Cardiac atrium fibroblast (primary cell): ENCODE results near the gene GDI1. TPM values are rescaled to one million over a fixed set of nuclear protein-coding genes. Genes with fewer than 3 reads are reported as not detected.

Experiments used
- total RNA-seq: library from RNA; depleted of rRNA; stranded (reverse); fragments of >200 nt; gene quantifications from 2 replicates; pipeline ENCODE4 v1.2.3, GENCODE V29; 2015

Gene GDI1
- total RNA-seq: 131 TPM in 2 replicates

DNA sequence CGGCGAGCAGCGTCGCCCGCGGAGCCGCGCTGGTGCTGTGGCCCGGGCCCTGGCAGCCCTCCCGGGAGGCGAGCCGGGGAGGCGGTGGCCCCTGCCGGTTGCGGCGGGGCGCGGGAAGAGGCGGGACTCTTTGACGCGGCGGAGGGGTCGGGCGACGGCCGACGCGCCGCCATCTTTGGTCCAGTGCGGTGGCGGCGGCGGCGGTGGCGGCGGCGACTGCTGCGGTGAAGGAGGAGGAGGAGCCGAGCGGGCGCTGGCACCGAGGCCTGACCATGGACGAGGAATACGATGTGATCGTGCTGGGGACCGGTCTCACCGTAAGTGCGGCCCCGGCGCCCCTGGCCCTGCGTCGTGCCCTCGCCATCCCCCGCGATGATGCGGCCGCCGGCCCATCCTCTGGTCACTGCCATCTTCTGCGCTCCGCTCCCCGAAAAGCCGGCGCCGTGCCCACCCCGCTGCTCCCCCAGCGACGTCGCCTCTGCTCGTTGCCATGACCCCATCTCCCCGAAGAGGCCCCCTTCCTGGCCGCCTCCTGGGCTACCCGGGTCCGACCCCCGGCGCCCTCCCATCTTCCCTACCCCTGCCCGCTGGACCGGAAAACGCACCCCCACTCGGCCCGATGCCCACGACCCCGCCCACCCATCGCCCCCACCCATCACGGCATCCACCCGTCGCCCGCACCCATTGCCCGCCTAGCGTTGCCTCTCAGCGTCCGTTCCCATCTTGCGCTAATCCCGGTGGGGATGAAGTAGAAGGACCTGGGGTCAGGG, at the start of gene GDI1:
TSS of gene GDI1 (plus strand) at position 172 of the 770 bp plus-strand sequence. CDS start at position 273, 101 bp downstream.

DNA sequence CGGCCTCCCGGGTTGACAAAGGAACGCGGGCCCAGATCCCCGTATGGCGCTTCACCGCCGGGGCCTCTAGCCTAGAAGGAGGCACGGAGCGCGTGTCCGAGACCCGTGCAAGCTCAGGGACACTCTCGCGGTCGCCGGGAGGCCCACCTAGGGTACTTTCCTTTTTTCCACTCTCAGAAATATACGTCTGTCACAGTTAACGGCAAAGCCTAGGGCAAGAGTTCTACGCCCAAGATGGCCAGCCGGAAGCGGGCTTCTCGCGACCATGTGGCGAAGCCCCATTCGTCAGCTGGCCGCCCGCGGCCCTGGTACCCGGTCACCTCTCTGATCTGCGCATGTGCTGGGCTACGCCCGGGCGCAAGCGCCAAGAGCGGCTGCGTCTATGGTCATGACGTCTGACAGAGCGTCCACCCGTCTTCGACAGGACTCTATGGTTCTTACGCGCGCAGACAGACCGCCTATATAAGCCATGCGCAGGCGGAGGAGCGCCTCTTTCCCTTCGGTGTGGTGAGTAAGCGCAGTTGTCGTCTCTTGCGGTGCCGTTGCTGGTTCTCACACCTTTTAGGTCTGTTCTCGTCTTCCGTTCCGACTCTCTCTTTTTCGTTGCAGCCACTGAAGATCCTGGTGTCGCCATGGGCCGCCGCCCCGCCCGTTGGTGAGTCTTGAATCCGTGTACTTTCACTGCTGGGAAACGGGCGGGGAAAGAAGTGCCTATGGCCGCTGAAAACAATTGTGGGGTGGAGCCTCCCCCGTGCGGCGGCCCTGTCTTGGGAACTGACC, 38.9 kb upstream of the GDI1 start, which contains the start of gene RPL10:
TSS of gene RPL10 (plus strand) at position 490 of the 780 bp plus-strand sequence. CDS start at position 633, 143 bp downstream.

DNA sequence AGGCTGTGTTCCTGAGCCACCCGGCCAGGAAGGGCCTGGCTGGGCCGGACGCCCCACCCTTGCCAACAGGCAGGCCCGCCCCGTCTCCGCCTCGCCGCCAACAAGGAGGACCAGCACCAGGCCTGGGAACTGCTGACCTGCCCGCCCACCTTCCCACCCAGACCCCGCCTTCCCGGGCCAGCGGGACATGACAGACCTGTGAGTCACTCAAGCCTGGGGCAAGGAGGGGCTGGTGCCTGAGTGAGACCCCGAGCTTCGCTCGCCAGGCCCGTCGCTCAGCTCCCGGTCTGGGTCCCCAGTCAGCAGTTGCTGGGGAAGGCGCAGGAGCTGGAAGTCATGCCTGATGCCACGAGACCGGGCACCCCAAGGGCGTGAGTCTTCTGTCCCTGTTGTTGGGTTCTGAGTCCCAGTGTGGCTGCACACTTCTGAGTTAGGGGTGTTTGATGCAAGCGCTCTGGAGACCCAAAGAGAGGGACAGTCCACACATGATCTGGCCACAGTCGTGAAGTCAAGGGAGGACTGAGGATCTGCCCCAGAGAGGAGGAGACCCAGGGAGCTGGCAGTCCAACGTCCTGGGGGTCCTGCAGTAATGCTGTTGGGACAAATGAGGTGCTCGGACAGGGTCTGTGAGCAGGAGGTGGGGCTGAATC, 27.6 kb upstream of the GDI1 start, which contains the start of gene DNASE1L1:
TSS of gene DNASE1L1 (minus strand) at position 33 of the 650 bp plus-strand sequence. CDS start 3,686 bp downstream, outside the sequence.

DNA sequence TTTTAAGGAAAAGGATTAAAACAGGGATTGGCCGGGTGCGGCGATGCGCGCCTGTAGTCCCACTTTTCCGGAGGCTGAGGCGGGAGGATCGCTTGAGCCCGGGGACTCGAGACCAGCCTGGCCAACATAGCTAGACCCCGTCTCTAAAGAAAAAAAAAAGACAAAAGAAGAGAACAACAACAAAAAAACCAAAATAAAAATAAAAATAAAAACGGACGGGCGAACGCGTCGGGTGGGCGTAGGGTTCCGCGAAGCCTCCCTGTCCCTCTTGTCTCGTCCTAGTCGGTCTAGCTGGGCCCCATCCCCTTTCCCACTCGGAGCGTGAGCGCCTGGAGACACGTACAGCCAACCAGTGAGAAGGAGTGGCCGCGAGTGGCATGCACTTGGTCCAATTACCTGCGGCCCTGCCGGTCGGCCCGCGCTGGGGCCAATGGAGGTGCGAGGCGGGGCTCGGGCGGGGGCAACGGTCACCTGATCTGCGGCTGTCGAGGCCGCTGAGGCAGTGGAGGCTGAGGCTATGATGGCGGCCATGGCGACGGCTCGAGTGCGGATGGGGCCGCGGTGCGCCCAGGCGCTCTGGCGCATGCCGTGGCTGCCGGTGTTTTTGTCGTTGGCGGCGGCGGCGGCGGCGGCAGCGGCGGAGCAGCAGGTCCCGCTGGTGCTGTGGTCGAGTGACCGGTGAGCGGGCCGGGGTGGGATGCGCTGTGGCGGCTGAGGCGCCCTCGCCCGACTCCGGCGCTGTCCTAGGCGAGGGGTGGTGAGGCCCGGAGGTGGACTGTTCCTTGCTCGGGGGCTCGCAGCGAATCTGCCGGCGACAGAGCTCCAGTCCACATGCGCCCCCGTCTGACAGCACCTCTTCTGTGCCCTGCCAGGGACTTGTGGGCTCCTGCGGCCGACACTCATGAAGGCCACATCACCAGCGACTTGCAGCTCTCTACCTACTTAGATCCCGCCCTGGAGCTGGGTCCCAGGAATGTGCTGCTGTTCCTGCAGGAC, 8.5 kb upstream of the GDI1 start, which contains the start of gene ATP6AP1:
TSS of gene ATP6AP1 (plus strand) at position 502 of the 996 bp plus-strand sequence. CDS start at position 518, 16 bp downstream.

DNA sequence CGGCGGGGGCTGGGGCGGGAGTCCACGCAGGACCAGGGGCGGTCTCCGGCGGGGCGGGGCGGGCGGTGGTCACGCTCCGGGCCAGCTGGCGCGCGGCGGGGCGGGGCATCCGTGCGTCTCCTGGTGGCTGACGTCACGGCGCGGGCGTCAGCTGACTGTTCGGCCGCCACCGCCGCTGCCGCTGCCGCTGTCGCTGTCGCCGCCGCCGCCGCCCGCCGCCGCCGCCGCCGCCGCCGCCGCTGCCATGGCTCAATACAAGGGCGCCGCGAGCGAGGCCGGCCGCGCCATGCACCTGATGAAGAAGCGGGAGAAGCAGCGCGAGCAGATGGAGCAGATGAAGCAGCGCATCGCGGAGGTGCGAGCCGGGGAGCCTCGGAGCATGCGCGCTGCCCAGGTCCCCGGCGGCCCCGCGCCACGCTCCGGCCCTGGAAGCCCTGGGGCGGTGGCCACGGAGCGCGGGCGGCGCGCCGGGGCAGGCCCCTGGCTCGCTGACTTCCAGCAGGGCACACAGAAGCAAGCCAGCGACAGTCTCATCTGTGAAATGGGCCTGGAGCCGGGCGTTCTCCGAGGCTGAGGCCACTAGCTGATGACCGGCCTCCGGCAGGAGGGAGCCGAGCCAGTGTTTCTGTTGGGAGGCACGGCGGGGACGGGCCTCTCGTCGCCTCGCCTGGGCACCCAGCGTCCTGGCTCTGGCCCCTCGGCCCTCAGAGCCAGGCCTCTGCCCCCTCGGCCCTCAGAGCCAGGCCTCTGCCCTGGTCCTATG, 7.2 kb downstream of the GDI1 start, which contains the start of gene FAM50A:
TSS of gene FAM50A (plus strand) at position 150 of the 763 bp plus-strand sequence. CDS start at position 245, 95 bp downstream.

DNA sequence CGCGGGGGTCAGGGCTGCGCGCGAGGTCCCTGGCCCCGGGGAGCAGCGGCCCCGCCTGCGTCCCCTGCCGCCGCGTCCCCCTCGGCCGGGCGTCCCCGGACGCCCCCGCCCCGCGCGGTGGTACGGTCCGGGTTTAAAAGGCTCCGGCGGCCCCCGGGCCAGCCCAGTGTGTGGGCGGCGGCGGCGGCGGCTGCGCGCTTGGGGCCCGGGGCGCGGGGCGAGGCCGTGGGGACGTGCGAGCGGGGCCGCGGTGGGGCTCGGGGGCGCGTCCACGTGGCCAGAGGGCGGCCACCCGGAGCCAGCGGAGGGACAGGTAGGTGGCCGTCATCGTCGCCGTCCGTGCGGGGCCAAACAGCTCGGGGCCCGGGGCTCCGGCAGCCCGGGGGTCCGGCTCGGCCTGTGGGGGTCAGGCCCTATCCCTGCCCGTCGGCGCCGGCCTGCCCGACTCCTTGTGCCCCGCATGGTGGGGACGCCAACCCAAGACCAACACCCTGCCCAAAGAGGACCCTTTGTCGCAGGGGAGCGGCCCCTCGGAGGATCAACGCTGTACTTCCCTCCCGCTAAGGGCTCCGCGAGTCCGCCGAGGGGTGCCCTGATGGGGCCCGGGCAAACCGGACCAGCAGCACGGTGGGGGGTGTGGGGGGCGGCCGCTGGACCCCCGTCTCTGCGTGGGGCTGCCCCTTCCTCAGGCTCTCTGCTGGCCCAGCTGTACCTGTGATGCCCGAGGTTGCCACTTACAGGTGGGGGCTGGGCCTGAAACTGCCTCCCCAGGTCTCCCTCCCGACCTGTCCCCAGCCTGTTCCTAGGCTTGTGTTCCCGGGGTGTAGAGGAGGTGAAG, 21.4 kb downstream of the GDI1 start, which contains the start of gene PLXNA3:
TSS of gene PLXNA3 (plus strand) at position 166 of the 838 bp plus-strand sequence. CDS start 1,903 bp downstream, outside the sequence.

DNA sequence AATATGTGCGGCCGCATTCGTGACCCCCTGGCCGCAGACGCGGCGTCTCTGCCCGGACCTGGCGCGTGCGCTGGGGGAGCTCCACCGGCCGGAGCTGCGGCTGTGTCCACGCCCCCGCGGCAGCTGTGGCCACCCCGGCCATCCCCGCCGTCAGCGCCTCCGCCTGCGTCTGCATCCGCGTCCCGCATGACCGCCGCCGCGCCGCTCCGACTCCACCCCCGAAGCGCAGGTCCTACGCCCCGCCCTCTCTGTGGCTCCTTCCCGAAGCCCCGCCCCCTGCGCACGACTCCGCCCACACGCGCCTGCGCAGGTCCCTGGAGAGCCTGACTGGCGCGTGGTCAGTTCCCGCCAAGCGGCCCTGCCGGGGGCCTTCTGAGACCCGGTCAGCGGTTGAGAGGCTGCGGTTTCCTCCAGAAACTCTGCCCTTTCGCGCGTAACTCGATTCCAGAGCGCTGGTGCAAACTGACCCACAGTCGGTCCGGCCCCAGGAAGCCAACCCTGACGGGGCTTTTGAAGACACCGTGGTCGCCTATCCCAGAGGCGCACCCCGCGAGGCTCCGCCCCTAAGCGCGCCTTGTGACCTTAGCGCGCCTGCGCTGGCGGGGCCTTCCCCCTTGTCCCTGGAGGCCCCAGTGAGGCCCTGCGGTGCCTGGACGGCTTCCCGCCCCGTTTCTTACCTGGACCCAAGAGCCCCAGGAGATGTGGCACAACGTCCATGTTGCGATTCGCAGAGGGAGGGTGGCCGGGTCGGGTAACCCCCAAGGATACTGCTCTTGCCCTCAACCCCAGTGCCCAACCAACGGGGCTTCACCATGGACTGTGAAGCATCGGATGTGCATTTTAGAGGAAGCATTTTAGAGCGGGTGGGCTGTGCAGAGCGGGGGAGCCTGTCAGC, 42.0 kb downstream of the GDI1 start, which contains the start of gene LAGE3:
TSS of gene LAGE3 (minus strand) at position 554 of the 895 bp plus-strand sequence. CDS start at position 188, 366 bp downstream.

DNA sequence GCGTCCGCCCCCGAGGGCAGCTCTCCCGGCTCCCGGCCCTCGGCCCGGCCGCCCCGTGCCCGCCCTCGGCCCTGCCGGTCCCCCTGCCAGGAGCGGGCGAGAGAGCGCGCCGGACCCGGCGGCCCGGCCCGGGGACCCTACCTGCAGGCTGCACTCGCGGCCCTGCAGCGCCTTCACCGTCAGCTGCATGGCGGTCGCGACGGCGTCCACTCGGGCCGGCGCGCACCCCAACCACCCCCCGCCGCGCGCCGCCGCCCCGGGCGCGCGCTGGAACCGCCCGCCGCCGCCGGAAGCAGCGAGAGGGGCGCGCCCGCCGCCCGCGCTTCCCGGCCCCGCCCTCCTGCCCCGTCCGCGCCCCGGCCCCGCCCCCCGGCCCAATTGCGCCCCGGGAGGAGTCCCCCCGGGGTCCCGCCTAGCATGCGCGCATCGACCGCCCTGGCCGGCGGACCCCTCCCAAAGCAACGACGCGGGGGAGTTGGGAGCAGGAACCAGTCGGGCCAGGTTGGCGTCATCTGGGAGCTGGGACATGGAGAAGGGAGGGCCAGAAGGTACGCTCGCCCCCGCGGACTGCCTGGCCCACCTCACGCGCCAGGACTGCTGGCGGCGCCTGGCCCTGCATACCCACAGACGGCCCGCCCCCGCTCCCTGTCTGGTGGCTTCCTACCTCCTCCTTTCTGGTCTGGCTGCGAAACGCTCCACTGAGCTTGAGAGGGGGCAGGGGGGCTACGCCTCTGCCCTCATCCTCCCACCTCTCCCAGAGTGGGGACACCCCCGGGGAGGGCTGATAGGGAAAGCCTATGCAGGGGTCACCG, 49.6 kb downstream of the GDI1 start, which contains the start of gene UBL4A:
TSS of gene UBL4A (minus strand) at position 220 of the 812 bp plus-strand sequence. CDS start at position 189, 31 bp downstream.

DNA sequence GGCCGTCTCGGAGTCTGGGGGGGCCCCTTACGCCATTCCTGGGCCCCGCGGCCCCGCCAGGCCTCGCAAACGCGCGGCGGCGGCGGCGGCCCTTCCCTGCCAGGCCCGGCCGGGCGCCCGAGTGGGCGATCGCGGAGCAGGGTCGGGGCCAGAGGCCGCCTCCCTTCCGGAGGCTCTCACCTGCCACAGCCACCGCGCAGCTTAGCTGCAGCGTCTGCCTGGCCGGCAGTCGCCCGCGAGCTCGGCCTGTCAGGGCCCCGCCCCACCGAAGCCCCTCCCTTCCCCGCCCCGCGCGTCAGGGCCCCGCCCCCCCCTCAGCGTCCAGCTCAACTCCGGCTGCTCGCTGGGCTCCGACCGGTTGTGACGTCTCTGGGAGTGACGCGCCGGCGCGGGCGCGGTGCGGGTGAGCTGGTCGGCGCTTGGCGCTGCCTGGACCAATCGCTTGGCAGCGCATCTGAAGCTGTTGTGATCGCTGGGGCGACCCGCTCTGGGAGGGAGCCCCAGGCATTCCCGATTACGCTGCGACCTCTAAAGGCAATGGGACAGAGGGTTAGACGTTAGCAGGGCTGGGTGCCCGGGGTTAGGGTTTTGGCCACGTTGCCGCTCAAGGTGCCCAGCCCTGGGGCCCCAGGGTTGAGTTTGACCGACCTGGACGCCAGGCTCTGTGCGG, 53.6 kb downstream of the GDI1 start, which contains the start of gene SLC10A3:
TSS of gene SLC10A3 (minus strand) at position 216 of the 670 bp plus-strand sequence. CDS start 1,689 bp downstream, outside the sequence.

Other genes starting within 250 kb of the GDI1 start
- gene OPN1MW2, start 217.4 kb upstream of the GDI1 start, total RNA-seq: not detected in 2 replicates
- not detected in 2 replicates for gene OPN1MW3, start 179.6 kb upstream of the GDI1 start, total RNA-seq
- not detected in 2 replicates for gene TEX28, start 142.0 kb upstream of the GDI1 start, total RNA-seq
- not detected in 2 replicates for gene TKTL1, start 141.4 kb upstream of the GDI1 start, total RNA-seq
- gene FLNA, start 62.5 kb upstream of the GDI1 start, total RNA-seq: 1,709 and 1,856 TPM in 2 replicates
- 54.3 and 54.6 TPM in 2 replicates for gene EMD, start 57.9 kb upstream of the GDI1 start, total RNA-seq
- gene RPL10, start 38.8 kb upstream of the GDI1 start, total RNA-seq: 8,491 and 9,302 TPM in 2 replicates
- 35.8 and 45.7 TPM in 2 replicates for gene DNASE1L1, start 27.9 kb upstream of the GDI1 start, total RNA-seq
- gene TAFAZZIN, start 25.6 kb upstream of the GDI1 start, total RNA-seq: 19.1 and 28.9 TPM in 2 replicates
- 43.1 and 68.5 TPM in 2 replicates for gene ATP6AP1, start 8.5 kb upstream of the GDI1 start, total RNA-seq
- 54.2 and 83.9 TPM in 2 replicates for gene FAM50A, start 7.0 kb downstream of the GDI1 start, total RNA-seq
- gene PLXNA3, start 21.1 kb downstream of the GDI1 start, total RNA-seq: 16.4 and 27.9 TPM in 2 replicates
- gene LAGE3, start 42.1 kb downstream of the GDI1 start, total RNA-seq: 37.9 and 38.1 TPM in 2 replicates
- 29.8 and 54.5 TPM in 2 replicates for gene UBL4A, start 49.5 kb downstream of the GDI1 start, total RNA-seq
- gene SLC10A3, start 53.5 kb downstream of the GDI1 start, total RNA-seq: 35.5 and 50.5 TPM in 2 replicates
- 43.1 and 44.9 TPM in 2 replicates for gene FAM3A, start 79.1 kb downstream of the GDI1 start, total RNA-seq
- 285 and 345 TPM in 2 replicates for gene G6PD, start 109.7 kb downstream of the GDI1 start, total RNA-seq
- 10.7 and 15.7 TPM in 2 replicates for gene IKBKG, start 110.5 kb downstream of the GDI1 start, total RNA-seq
- not detected in 2 replicates for gene CTAG1A, start 148.0 kb downstream of the GDI1 start, total RNA-seq
- not detected in 2 replicates for gene CTAG1B, start 182.1 kb downstream of the GDI1 start, total RNA-seq
- not detected in 2 replicates for gene CTAG2, start 216.4 kb downstream of the GDI1 start, total RNA-seq